ENCODE measurements around the gene HOMER3. TPM values are rescaled to one million over a fixed set of nuclear protein-coding genes. Genes with fewer than 3 reads are reported as not detected.

The HOMER3 gene
- total RNA-seq, 1 donor from 2014 or later = 222 TPM

GRCh38 chr19:18898607-18899408 lies 42.2 kb downstream of the HOMER3 start:
- Mint-ChIP-seq H3K4me3 (ENCODE audit: unreplicated experiment) (no peak overlapping the region), H3K27ac (ENCODE audit: unreplicated experiment) (no peak overlapping the region)
- TF ChIP-seq, protein P1, sequence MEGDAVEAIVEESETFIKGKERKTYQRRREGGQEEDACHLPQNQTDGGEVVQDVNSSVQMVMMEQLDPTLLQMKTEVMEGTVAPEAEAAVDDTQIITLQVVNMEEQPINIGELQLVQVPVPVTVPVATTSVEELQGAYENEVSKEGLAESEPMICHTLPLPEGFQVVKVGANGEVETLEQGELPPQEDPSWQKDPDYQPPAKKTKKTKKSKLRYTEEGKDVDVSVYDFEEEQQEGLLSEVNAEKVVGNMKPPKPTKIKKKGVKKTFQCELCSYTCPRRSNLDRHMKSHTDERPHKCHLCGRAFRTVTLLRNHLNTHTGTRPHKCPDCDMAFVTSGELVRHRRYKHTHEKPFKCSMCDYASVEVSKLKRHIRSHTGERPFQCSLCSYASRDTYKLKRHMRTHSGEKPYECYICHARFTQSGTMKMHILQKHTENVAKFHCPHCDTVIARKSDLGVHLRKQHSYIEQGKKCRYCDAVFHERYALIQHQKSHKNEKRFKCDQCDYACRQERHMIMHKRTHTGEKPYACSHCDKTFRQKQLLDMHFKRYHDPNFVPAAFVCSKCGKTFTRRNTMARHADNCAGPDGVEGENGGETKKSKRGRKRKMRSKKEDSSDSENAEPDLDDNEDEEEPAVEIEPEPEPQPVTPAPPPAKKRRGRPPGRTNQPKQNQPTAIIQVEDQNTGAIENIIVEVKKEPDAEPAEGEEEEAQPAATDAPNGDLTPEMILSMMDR (IDR thresholded peaks at IDR 0.05; ENCODE audit: unreplicated experiment) = no peak

GRCh38 chr19:18898081-18898606 lies 42.9 kb downstream of the HOMER3 start:
- TF ChIP-seq, protein P1 (IDR thresholded peaks at IDR 0.05; ENCODE audit: unreplicated experiment) = no peak
- Mint-ChIP-seq H3K4me3 (ENCODE audit: unreplicated experiment) (no peak overlapping the region), H3K27ac (ENCODE audit: unreplicated experiment) (no peak overlapping the region), H3K36me3 (ENCODE audit: low read depth, unreplicated experiment) (peaks cover 19% of the 10 kb centered on the region), H3K9me3 (ENCODE audit: unreplicated experiment) (no peaks in the 10 kb centered on the region), H3K4me1 (ENCODE audit: unreplicated experiment) (no peaks in the 10 kb centered on the region), H3K27me3 (ENCODE audit: unreplicated experiment) (peaks cover 16% of the 10 kb centered on the region)
- no peak for DNase-seq (ENCODE audit: low spot score)

More at GRCh38 chr19:18898607-18899408, 42.2 kb downstream of the HOMER3 start:
- Mint-ChIP-seq H3K36me3 (ENCODE audit: low read depth, unreplicated experiment) (peaks cover 19% of the 10 kb centered on the region), H3K27me3 (ENCODE audit: unreplicated experiment) (peaks cover 13% of the 10 kb centered on the region), H3K9me3 (ENCODE audit: unreplicated experiment) (no peaks in the 10 kb centered on the region), H3K4me1 (ENCODE audit: unreplicated experiment) (no peaks in the 10 kb centered on the region)
- no peak for DNase-seq (ENCODE audit: low spot score)

GRCh38 chr19:18897094-18898029 lies 43.7 kb downstream of the HOMER3 start:
- Mint-ChIP-seq H3K27ac (ENCODE audit: unreplicated experiment) (no peak overlapping the region), H3K4me1 (ENCODE audit: unreplicated experiment) (no peaks in the 10 kb centered on the region), H3K9me3 (ENCODE audit: unreplicated experiment) (no peaks in the 10 kb centered on the region), H3K27me3 (ENCODE audit: unreplicated experiment) (peaks cover 16% of the 10 kb centered on the region), H3K36me3 (ENCODE audit: low read depth, unreplicated experiment) (peaks cover 16% of the 10 kb centered on the region), H3K4me3 (ENCODE audit: unreplicated experiment) (peak overlapping the region; percentile 92)
- TF ChIP-seq, protein P1 (IDR thresholded peaks at IDR 0.05; ENCODE audit: unreplicated experiment) = no peak
- no peak for DNase-seq (ENCODE audit: low spot score)

DNA sequence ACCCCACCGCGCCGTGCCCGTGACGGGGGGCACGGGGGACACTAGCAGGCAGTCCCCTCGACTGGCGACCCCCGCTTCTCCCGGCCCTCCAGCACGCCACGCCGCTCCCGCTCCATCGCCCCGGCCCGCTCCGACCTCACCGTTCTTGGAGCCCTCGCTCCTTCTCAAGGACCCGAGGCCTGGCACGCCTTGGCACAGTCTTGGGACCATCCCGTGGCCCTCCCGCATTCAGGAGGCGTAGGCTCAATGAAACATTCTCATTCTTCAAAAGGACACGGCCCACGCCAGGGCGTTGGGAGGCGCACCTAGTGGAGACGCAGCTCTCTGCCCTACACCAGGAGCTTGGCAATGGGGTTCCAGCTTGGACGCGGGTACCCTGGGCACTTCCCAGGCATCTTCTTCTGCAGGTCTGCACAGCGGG lies 44.6 kb downstream of the HOMER3 start:
- peaks cover 12% of the 10 kb centered on the region for H3K27me3 Mint-ChIP-seq (ENCODE audit: unreplicated experiment)
- DNase-seq (ENCODE audit: low spot score) = no peak

More for the DNA sequence above, 44.6 kb downstream of the HOMER3 start:
- Mint-ChIP-seq H3K4me3 (ENCODE audit: unreplicated experiment) (peak overlapping the region; percentile 92), H3K9me3 (ENCODE audit: unreplicated experiment) (no peaks in the 10 kb centered on the region), H3K36me3 (ENCODE audit: low read depth, unreplicated experiment) (peaks cover 12% of the 10 kb centered on the region), H3K4me1 (ENCODE audit: unreplicated experiment) (no peaks in the 10 kb centered on the region), H3K27ac (ENCODE audit: unreplicated experiment) (no peak overlapping the region)
- TF ChIP-seq, protein P1 (IDR thresholded peaks at IDR 0.05; ENCODE audit: unreplicated experiment) = no peak

Data from endothelial cell (in vitro differentiated cells).